HEK293 (cell line): Measurements from ENCODE around the gene EEF1AKMT4.

Experiments
- CTCF ChIA-PET: fragments of 350-600 bp; formaldehyde crosslinking; extraction: SDS; loops from one replicate; lab custom pipeline; 2021; ENCODE audit warnings: antibody characterized with exemption; lab: Yijun Ruan, JAX
- POLR2A ChIA-PET: fragments of 300-600 bp; formaldehyde crosslinking; extraction: SDS; loops from one replicate; lab custom pipeline; 2020; ENCODE audit warnings: antibody characterized with exemption, inconsistent platforms; lab: Yijun Ruan, JAX
- H3K27ac ChIP-seq: fragments of 200-500 bp; sonication (Bioruptor generic); 2 replicates; pipeline ENCODE4 v1.5.1; 2014; ENCODE audit warnings: low read depth, low read length, control low read depth, inconsistent platforms; ENCODE audit errors: extremely low read depth
- H3K36me3 ChIP-seq, 2 experiments: fragments of 200-500 bp in 1 of 2; sonication (Bioruptor generic) in 1 of 2; 1 replicate in 1 of 2; 2 replicates in 1 of 2; pipeline ENCODE4 v1.5.1; 2014 to 2017; ENCODE audit warnings: inconsistent platforms in 2 of 2, low read length in 2 of 2; ENCODE audit not compliant: control insufficient read depth in 2 of 2, insufficient read depth in 1 of 2
- H3K4me1 ChIP-seq: fragments of 200-500 bp; sonication (Bioruptor generic); 2 replicates; pipeline ENCODE4 v1.5.1; 2014; ENCODE audit warnings: mild to moderate bottlenecking, low read length, inconsistent platforms; ENCODE audit not compliant: control insufficient read depth, insufficient read depth
- H3K4me3 ChIP-seq: 2 replicates; pipeline ENCODE4 v1.5.1; 2011; ENCODE audit warnings: low read depth, mild to moderate bottlenecking, control low read depth, low read length, moderate library complexity
- H3K9me3 ChIP-seq: fragments of 200-500 bp; sonication (Bioruptor generic); 2 replicates; pipeline ENCODE4 v1.5.1; 2014; ENCODE audit warnings: low read depth, low read length, inconsistent platforms; ENCODE audit not compliant: control insufficient read depth, insufficient read depth
- GLI2 ChIP-seq: fragments of 450-650 bp; formaldehyde crosslinking; IDR thresholded peaks from 2 replicates; pipeline ENCODE4; 2017; ENCODE audit warnings: missing biosample characterization, missing genetic modification characterization, low read depth, borderline replicate concordance
- GLIS2 ChIP-seq: fragments of 450-650 bp; formaldehyde crosslinking; IDR thresholded peaks from 2 replicates; pipeline ENCODE4 v1.5.1; 2016; ENCODE audit warnings: missing biosample characterization, missing genetic modification characterization
- HIC1 ChIP-seq: fragments of 450-650 bp; formaldehyde crosslinking; IDR thresholded peaks from 2 replicates; pipeline ENCODE4 v1.5.1; 2016; ENCODE audit warnings: missing biosample characterization, missing genetic modification characterization
- IKZF3 ChIP-seq: fragments of 450-650 bp; IDR thresholded peaks from 2 replicates; pipeline ENCODE4 v1.5.0; 2018; ENCODE audit warnings: missing biosample characterization, mild to moderate bottlenecking, missing genetic modification characterization, moderate library complexity
- KLF16 ChIP-seq: fragments of 450-650 bp; formaldehyde crosslinking; IDR thresholded peaks from 2 replicates; pipeline ENCODE4 v1.5.1; 2017; ENCODE audit warnings: missing biosample characterization, missing genetic modification characterization
- RBAK ChIP-seq: fragments of 450-650 bp; formaldehyde crosslinking; IDR thresholded peaks from 2 replicates; pipeline ENCODE4 v1.5.1; 2016; ENCODE audit warnings: missing biosample characterization, missing genetic modification characterization
- ZBTB1 ChIP-seq: fragments of 450-650 bp; formaldehyde crosslinking; IDR thresholded peaks from 2 replicates; pipeline ENCODE4 v1.5.1; 2016; ENCODE audit warnings: missing biosample characterization, missing genetic modification characterization
- ZBTB26 ChIP-seq: fragments of 450-650 bp; formaldehyde crosslinking; optimal IDR thresholded peaks from 2 replicates; pipeline ENCODE3; 2016; ENCODE audit warnings: missing biosample characterization, mild to moderate bottlenecking, missing genetic modification characterization
- ZBTB48 ChIP-seq: fragments of 450-650 bp; formaldehyde crosslinking; IDR thresholded peaks from 2 replicates; pipeline ENCODE4 v1.5.1; 2016; ENCODE audit warnings: missing biosample characterization, missing genetic modification characterization
- ZFP3 ChIP-seq: fragments of 450-650 bp; formaldehyde crosslinking; IDR thresholded peaks from 2 replicates; pipeline ENCODE4 v1.5.1; 2016; ENCODE audit warnings: low read depth, missing biosample characterization, missing genetic modification characterization
- ZNF10 ChIP-seq: fragments of 450-650 bp; formaldehyde crosslinking; IDR thresholded peaks from 2 replicates; pipeline ENCODE4 v1.5.1; 2017; ENCODE audit warnings: missing biosample characterization, missing genetic modification characterization
- ZNF148 ChIP-seq: fragments of 450-650 bp; formaldehyde crosslinking; IDR thresholded peaks from 2 replicates; pipeline ENCODE4 v1.5.0; 2017; ENCODE audit warnings: missing biosample characterization, missing genetic modification characterization, borderline replicate concordance
- ZNF19 ChIP-seq: fragments of 450-650 bp; formaldehyde crosslinking; IDR thresholded peaks from 2 replicates; pipeline ENCODE4; 2016; ENCODE audit warnings: missing biosample characterization, missing genetic modification characterization, low read depth
- ZNF324 ChIP-seq: fragments of 450-650 bp; formaldehyde crosslinking; IDR thresholded peaks from 2 replicates; pipeline ENCODE4 v1.5.1; 2016; ENCODE audit warnings: missing biosample characterization, missing genetic modification characterization
- ZNF449 ChIP-seq: fragments of 450-650 bp; formaldehyde crosslinking; IDR thresholded peaks from 2 replicates; pipeline ENCODE4 v1.5.1; 2017; ENCODE audit warnings: missing biosample characterization, mild to moderate bottlenecking, missing genetic modification characterization, moderate library complexity
- ZNF561 ChIP-seq: fragments of 450-650 bp; IDR thresholded peaks from 2 replicates; pipeline ENCODE4 v1.5.1; 2018; ENCODE audit warnings: missing biosample characterization, missing genetic modification characterization, borderline replicate concordance
- ZNF792 ChIP-seq: fragments of 450-650 bp; formaldehyde crosslinking; IDR thresholded peaks from 2 replicates; pipeline ENCODE4 v1.5.1; 2016; ENCODE audit warnings: missing biosample characterization, missing genetic modification characterization
- ZSCAN16 ChIP-seq: fragments of 450-650 bp; formaldehyde crosslinking; IDR thresholded peaks from 2 replicates; pipeline ENCODE4 v1.5.1; 2016; ENCODE audit warnings: missing biosample characterization, missing genetic modification characterization
- ZSCAN4 ChIP-seq: fragments of 450-650 bp; formaldehyde crosslinking; IDR thresholded peaks from 2 replicates; pipeline ENCODE4 v1.5.1; 2017; ENCODE audit warnings: missing biosample characterization, missing genetic modification characterization

The EEF1AKMT4 gene

GRCh38 chr3:184275381-184275701, 25.9 kb downstream of the EEF1AKMT4 start (continued):
- TF ChIP-seq ZNF561 (no peak), ZNF449 (no peak), IKZF3 (tag by site-specific recombination) (no peak), RBAK (tag by site-specific recombination) (no peak), ZBTB48 (no peak), ZFP3 (tag by site-specific recombination) (no peak), ZSCAN16 (tag by site-specific recombination) (no peak), KLF16 (tag by site-specific recombination) (no peak), ZNF19 (tag by site-specific recombination) (no peak), ZNF792 (no peak), ZSCAN4 (tag by site-specific recombination) (no peak)

GRCh38 chr3:184275961-184276910, 26.8 kb downstream of the EEF1AKMT4 start, which contains the start of gene ECE2:
Gene ECE2, plus strand, starts transcription at chr3:184276022. Its CDS starts 132 bp downstream, at chr3:184276154.
- no peaks in the 10 kb centered on the region for H3K36me3 ChIP-seq
- POLR2A ChIA-PET = no interaction called here
- no peak within 1 kb of the TSS for H3K4me3 ChIP-seq
- CTCF ChIA-PET = no interaction called here
- no peaks in the 10 kb centered on the region for H3K9me3 ChIP-seq
- H3K4me1 ChIP-seq = no peaks in the 10 kb centered on the region
- H3K27ac ChIP-seq = no peak within 1 kb of the TSS
- TF ChIP-seq ZNF324 = no peak
- TF ChIP-seq ZNF10 (tag by site-specific recombination) = no peak
- TF ChIP-seq GLI2 (tag by site-specific recombination) = no peak
- no peak for TF ChIP-seq ZBTB26 (tag by site-specific recombination)

GRCh38 chr3:184277366-184277765, 27.9 kb downstream of the EEF1AKMT4 start:
- Histone ChIP-seq H3K27ac (no peak overlapping the region), H3K36me3 (no peaks in the 10 kb centered on the region), H3K4me1 (no peaks in the 10 kb centered on the region), H3K9me3 (no peaks in the 10 kb centered on the region), H3K4me3 (no peak overlapping the region)
- POLR2A ChIA-PET = no interaction called here
- CTCF ChIA-PET = no interaction called here
- TF ChIP-seq HIC1 (tag by site-specific recombination) = no peak
- no peak for TF ChIP-seq GLIS2 (tag by site-specific recombination)
- no peak for TF ChIP-seq ZBTB1 (tag by site-specific recombination)
- TF ChIP-seq ZNF148 (tag by site-specific recombination) = no peak
